Prostate gland (tissue), 2 donors: ENCODE results near the gene FAM193B.

Experiments used
- POLR2A ChIP-seq: fragments of 450-650 bp; IDR thresholded peaks from one replicate; pipeline ENCODE4 v1.6.1; 2016; ENCODE audit warnings: antibody characterized with exemption, mild to moderate bottlenecking
- POLR2AphosphoS5 ChIP-seq: sonication (generic); formaldehyde crosslinking; IDR thresholded peaks from one replicate; pipeline ENCODE4 v1.6.1; 2017; ENCODE audit warnings: antibody characterized with exemption
- TF ChIP-seq, protein P1 (sequence below), 4 experiments: fragments of 200-600 bp in 2 of 4; fragments of 450-650 bp in 2 of 4; sonication (generic) in 2 of 4; IDR thresholded peaks; 1 replicate in 3 of 4; 2 replicates in 1 of 4; pipeline ENCODE4 v1.5.1; 2016 to 2019; ENCODE audit warnings: antibody characterized with exemption in 4 of 4, mild to moderate bottlenecking in 2 of 4, moderate library complexity in 2 of 4

GRCh38 chr5:177478711-177479646, 75.4 kb downstream of the FAM193B start:
- TF ChIP-seq POLR2AphosphoS5 (peak; percentile 58), POLR2A (no peak)
- TF ChIP-seq, protein P1, sequence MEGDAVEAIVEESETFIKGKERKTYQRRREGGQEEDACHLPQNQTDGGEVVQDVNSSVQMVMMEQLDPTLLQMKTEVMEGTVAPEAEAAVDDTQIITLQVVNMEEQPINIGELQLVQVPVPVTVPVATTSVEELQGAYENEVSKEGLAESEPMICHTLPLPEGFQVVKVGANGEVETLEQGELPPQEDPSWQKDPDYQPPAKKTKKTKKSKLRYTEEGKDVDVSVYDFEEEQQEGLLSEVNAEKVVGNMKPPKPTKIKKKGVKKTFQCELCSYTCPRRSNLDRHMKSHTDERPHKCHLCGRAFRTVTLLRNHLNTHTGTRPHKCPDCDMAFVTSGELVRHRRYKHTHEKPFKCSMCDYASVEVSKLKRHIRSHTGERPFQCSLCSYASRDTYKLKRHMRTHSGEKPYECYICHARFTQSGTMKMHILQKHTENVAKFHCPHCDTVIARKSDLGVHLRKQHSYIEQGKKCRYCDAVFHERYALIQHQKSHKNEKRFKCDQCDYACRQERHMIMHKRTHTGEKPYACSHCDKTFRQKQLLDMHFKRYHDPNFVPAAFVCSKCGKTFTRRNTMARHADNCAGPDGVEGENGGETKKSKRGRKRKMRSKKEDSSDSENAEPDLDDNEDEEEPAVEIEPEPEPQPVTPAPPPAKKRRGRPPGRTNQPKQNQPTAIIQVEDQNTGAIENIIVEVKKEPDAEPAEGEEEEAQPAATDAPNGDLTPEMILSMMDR (IDR thresholded peaks at IDR 0.05) = no peak
